ENCODE data around the gene NXPE4. TPM values are rescaled to one million over a fixed set of nuclear protein-coding genes. Genes with fewer than 3 reads are reported as not detected.

NXPE4 gene
- total RNA-seq, 1 donor from 2014 or later = not detected

GRCh38 chr11:114525682-114526081 is 69.9 kb downstream of the NXPE4 start:
- TF ChIP-seq CTCF (conservative IDR thresholded peaks at IDR 0.05) = no peak
- no peak overlapping the region for H3K27ac Mint-ChIP-seq (ENCODE audit: unreplicated experiment)
- peaks cover 3% of the 10 kb centered on the region for H3K27me3 Mint-ChIP-seq (ENCODE audit: low read depth)
- H3K36me3 Mint-ChIP-seq (ENCODE audit: low read depth) = no peaks in the 10 kb centered on the region
- H3K4me1 Mint-ChIP-seq = no peaks in the 10 kb centered on the region
- no peak overlapping the region for H3K4me3 Mint-ChIP-seq
- no peak for DNase-seq (ENCODE audit: low read depth, low spot score)
- peaks cover 6% of the 10 kb centered on the region for H3K9me3 Mint-ChIP-seq

- H3K4me3 Mint-ChIP-seq = no peak overlapping the region
- H3K36me3 Mint-ChIP-seq (ENCODE audit: low read depth) = no peaks in the 10 kb centered on the region
- H3K4me1 Mint-ChIP-seq = no peaks in the 10 kb centered on the region
- peaks cover 3% of the 10 kb centered on the region for H3K27me3 Mint-ChIP-seq (ENCODE audit: low read depth)
- H3K27ac Mint-ChIP-seq (ENCODE audit: unreplicated experiment) = no peak overlapping the region
- TF ChIP-seq CTCF (conservative IDR thresholded peaks at IDR 0.05) = no peak
- no peak for DNase-seq (ENCODE audit: low read depth, low spot score)
- peaks cover 2% of the 10 kb centered on the region for H3K9me3 Mint-ChIP-seq
Measured at GRCh38 chr11:114524122-114524521, 71.5 kb downstream of the NXPE4 start.

- no peak for DNase-seq (ENCODE audit: low read depth, low spot score)
- Mint-ChIP-seq H3K27me3 (ENCODE audit: low read depth) (peaks cover 3% of the 10 kb centered on the region), H3K4me1 (no peaks in the 10 kb centered on the region), H3K9me3 (peaks cover 2% of the 10 kb centered on the region), H3K27ac (ENCODE audit: unreplicated experiment) (no peak overlapping the region), H3K36me3 (ENCODE audit: low read depth) (no peaks in the 10 kb centered on the region), H3K4me3 (no peak overlapping the region)
- no peak for TF ChIP-seq CTCF (conservative IDR thresholded peaks at IDR 0.05)
Measured at GRCh38 chr11:114522818-114523217, 72.8 kb downstream of the NXPE4 start.

Other genes starting within 250 kb of the NXPE4 start
- gene C11orf71, start 195.3 kb downstream of the NXPE4 start, total RNA-seq = 7.4 and 8.4 TPM in 2 replicates
- gene RBM7, start 195.1 kb downstream of the NXPE4 start, total RNA-seq = 25.9 and 30.7 TPM in 2 replicates
- 42.3 and 46.1 TPM in 2 replicates for gene REXO2, start 156.3 kb downstream of the NXPE4 start, total RNA-seq
- not detected in 2 replicates for gene NXPE1, start 35.9 kb downstream of the NXPE4 start, total RNA-seq
- 0.26 TPM in 1 of 2 replicates, not detected in the other for gene NXPE2, start 82.7 kb upstream of the NXPE4 start, total RNA-seq

Data from neural crest cell (in vitro differentiated cells).